HL-60/S4 (cell line): Measurements from ENCODE around the gene EIF4E.
"Not testable (repeated sequence)": the region's sequence is repeated elsewhere in the genome, so short reads cannot be mapped to it uniquely, and the experiment has no call there.

ENCODE experiments used
- in situ Hi-C: fragments of 300-500 bp; cut with MboI; formaldehyde crosslinking; loops from 2 replicates; pipeline ENCODE4 v1.14.3; 2022; ENCODE audit warnings: low sequenced_read_pairs

The EIF4E gene

DNA sequence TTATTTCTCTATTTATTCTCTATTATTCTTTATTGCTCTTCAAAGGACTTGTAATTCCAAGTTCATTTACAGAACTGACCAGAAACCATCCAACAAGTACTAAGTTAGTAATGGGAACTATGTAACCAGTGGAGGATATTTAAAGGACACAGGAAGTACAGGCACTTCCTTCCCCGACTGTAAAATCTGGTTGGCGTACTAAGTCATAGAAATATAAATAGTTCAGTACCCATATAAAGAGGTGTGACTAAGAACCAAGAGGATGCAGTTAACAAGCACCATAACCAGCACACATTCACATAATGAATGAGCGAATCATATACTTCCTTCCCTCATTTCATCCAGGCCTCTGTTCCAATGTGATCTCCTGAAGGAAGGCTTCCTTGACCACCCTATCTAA is 3.6 kb upstream of the EIF4E start:
- in situ Hi-C loops: no loop called here

GRCh38 chr4:98930311-98930865 is 1.5 kb upstream of the EIF4E start:
- in situ Hi-C loops: no loop called here

GRCh38 chr4:98929341-98930267 is 671 bp upstream of the EIF4E start:
- in situ Hi-C loops: no loop called here

DNA sequence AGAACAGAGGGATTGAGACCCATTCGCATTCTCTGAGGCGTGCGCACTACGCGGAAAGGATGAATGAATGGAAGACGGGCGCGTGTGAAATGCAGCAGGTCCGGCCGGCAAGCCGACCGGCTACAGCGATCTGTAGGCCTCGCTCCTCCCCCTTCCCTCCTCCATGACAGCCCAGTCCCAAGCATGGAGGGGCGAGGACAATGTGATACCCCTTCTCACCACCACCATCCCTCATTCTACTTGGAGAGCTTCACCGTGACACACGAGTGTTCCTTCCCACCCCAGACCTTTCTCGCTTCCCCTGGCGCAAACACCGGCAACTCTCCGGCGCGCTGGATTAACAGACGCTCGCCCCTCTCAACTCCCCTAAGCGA is 815 bp downstream of the EIF4E start:
- in situ Hi-C loops: no loop called here

GRCh38 chr4:98926257-98926656 is 2.7 kb downstream of the EIF4E start:
- in situ Hi-C loops: not testable (repeated sequence)

DNA sequence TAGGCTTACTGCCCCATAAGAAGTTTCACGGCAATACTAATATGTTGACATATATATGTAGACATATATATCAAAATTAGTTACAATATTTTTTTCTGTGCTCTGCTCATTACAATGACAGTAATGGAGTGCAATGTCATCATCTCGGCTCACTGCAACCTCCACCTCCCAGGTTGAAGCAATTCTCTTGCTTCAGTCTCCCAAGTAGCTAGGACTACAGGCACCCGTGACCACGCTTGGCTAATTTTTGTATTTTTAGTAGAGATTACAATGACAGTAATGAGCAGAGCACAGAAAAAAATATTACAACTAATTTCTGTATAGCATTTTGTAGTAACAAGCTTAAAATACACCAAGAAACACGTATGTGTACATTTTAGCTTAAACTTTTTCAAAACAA is 7.6 kb downstream of the EIF4E start:
- in situ Hi-C loops: no loop called here

DNA sequence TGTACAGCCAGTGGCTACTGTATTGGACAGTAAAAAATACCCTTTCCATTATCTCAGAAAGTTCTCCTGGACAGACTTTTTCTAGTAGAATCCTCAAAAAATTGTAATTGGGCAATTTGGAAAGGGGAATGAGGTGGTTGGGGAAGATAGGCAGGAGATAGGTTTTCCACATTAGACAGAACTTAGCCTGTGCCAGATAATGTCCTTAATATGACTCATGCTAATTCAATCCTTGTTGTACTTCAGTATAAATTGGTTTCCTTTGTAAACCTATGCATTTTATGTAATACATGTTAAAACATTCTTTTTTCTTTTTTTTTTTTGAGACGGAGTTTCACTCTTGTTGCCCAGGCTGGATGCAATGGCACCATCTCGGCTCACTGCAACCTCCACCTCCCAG is 8.9 kb downstream of the EIF4E start:
- in situ Hi-C loops: no loop called here

DNA sequence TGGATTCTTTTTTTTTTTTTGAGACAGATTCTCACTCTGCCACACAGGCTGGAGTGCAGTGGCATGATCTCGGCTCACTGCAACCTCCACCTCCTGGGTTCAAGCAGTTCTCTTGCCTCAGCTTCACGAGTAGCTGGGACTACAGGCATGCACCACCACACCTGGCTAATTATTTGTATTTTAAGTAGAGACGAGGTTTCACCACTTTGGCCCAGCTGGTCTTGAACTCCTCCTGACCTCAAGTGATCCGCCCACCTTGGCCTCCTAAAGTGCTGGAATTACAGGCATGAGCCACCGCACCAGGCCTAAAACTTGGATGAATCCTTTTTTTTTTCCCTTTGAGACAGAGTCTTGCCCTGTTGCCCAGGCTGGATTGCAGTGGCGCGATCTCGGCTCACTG is 18.2 kb downstream of the EIF4E start:
- in situ Hi-C loops: not testable (repeated sequence)

DNA sequence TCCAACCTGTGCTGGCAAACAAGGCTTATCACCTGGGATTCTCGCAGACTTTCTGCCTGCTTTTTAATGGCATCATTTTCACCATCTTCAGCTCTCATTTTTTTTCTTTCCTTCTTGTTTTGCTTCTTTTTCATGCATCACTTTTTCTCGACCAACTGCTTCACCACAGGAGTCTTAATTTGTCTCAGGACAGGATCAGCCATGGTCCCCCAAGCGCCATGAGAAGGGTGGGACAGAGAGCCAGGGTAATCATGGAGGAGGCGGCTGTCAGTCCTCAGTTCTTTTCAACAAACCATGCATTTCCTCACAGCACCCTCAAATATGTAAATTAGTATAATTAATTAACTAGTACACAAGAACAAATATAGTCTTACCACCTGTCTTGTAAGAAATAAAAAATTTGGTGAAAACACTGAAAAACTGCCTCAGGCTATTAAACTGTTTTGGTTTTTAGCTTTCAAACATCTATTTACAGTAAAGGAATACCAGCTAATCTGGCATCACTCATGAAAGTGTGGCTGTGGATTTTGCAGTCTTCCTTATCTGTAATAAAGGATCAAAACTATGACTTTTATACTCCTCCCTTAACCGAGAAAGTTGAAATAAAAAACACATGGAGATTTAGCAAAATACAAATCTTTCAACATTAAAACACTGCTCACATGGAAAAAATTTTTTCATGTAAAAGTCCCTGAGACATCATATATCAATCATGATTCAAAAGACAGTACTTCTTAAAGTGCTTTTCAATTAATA is 19.1 kb downstream of the EIF4E start:
- in situ Hi-C loops: no loop called here

GRCh38 chr4:98908703-98909262 is 20.1 kb downstream of the EIF4E start:
- in situ Hi-C loops: no loop called here

DNA sequence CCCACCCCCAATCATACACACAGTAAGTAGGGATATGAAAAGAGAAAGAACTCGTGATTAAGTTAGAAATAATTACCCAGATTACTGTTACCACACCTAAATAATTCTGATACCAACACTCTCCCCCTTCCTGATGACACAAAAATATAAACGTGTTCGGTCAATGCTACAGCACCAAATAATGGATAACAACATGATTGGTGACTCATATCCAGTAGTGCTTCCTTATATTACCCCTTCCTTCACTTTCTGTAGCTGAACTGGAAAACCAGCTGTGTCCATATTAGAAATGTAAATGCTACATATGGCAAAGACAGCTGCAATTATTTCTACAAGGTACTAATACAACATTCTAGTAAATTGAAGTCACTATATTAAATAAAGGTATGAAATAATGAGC is 20.8 kb downstream of the EIF4E start:
- in situ Hi-C loops: no loop called here

DNA sequence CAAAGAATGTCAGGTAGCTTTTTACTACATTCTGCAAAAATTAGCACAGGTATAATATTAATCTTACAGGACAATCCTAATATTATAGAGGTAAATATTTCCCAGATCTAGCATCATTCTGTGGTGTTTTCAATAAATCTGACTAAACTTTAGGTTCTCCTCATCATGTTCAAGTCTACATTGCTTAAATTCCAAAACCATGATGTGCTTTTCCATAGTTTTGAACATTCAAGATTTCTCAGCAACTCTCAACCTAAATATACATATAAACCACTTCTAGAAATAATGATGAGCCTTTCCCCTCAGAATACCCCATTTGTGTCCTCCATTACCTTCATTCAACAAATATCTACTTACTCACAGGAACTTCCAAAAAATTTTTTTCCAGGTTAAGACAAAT is 23.1 kb downstream of the EIF4E start:
- in situ Hi-C loops: no loop called here

DNA sequence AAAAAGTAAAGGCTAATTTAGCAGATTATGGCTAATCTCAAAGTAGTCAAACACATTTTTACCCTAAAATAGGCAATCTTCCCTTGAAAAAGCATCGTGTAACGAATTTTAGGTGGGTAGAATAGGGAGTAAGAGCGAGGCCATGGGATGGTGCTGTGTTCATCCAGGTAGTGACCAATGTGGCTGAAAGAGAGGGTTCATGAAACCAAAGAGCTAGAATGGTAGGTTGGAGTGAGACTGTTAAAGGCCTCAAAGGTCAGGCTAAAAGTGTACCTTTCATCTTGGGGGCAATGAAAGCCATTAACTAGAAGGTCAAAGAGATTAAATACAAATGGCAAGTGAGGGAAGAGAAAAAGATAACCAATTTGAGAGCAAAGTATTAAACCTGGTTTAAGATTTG is 23.6 kb downstream of the EIF4E start:
- in situ Hi-C loops: no loop called here

DNA sequence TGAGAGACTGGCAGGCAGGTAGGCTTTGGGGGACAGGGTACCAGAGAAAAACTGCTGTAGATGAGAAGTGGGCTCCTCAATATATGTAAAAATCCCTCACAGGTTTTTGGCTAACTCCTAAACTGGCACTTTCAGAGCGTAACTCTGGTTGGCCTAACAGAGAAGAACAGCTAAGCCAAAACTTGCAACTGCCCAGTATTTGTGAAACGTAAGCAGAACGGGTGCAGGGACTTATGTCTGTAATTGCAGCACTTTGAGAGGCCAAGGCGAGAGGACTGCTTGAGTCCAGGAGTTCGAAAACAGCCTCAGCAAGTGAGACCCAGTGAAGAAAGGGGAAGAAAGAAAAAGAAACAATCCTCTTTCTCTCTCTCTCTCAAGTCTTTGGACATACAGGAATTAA is 25.0 kb downstream of the EIF4E start:
- in situ Hi-C loops: no loop called here

GRCh38 chr4:98903561-98903960 is 25.4 kb downstream of the EIF4E start:
- in situ Hi-C loops: no loop called here

- in situ Hi-C loops: no loop called here
Observed at GRCh38 chr4:98899277-98899676, 29.7 kb downstream of the EIF4E start.

- in situ Hi-C loops: no loop called here
Observed at GRCh38 chr4:98891478-98892337, 37.2 kb downstream of the EIF4E start.

DNA sequence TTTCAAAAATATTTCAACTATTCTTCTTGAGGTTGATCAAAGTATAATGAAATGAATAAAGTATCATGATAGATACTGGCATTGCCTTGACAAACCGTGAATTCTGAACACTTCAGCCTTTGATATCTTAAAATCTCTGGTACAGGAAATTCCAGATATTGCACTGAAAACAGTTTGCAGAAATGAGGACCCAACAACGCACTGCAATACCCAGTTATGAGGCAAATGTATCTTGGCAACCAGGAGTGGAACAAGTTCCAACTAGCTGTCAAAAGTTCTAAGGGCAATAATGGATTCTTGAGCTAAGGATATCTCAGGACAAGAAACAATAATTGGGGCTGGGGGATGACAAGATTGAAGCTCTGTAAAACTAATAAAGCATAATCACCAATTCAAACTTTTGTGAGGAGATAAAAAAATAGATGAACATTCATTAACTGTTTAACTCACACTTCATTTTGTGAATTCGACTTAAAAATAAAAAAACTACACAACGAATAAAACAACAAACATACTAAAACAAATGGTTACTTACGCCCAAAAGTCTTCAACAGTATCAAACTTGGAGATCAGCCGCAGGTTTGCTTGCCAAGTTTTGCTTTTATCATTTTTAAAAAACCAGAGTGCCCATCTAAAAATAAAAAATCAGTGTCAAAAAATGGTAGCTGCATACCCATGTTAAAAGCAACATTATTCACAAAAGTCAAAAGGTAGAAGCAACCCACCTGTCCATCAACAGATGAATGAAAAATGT is 38.1 kb downstream of the EIF4E start:
- in situ Hi-C loops: no loop called here

- in situ Hi-C loops: no loop called here
Observed at GRCh38 chr4:98887145-98887544, 41.8 kb downstream of the EIF4E start.

GRCh38 chr4:98886382-98886781 is 42.6 kb downstream of the EIF4E start:
- in situ Hi-C loops: not testable (repeated sequence)
